Measurements from ENCODE around the gene MKRN2.

- TF ChIP-seq POLR2A (IDR thresholded peaks at IDR 0.05) (no peak), CTCF (IDR thresholded peaks at IDR 0.05) (no peak)
Measured at GRCh38 chr3:12560505-12561190, 3.8 kb downstream of the MKRN2 start.

All from right lobe of liver (tissue), 4 donors.